T follicular helper cell (primary cell): ENCODE measurements around the gene VPS54.
"Not testable (repeated sequence)": the region's sequence is repeated elsewhere in the genome, so short reads cannot be mapped to it uniquely, and the experiment has no call there.

ENCODE experiments used
- DNase-seq: peaks from one replicate; pipeline ENCODE4 v3.0.0-alpha.2; 2020; ENCODE audit warnings: low read depth

VPS54 gene

GRCh38 chr2:63994329-63995070 lies 24.7 kb downstream of the VPS54 start:
- DNase-seq, result not testable (repeated sequence)

- DNase-seq, result no peak
Measured at GRCh38 chr2:63993871-63994270, 25.4 kb downstream of the VPS54 start.

- not testable (repeated sequence) for DNase-seq
Measured at GRCh38 chr2:63993130-63993584, 26.1 kb downstream of the VPS54 start.

GRCh38 chr2:63992061-63992685 lies 27.1 kb downstream of the VPS54 start:
- no peak for DNase-seq

- DNase-seq, result not testable (repeated sequence)
Measured at GRCh38 chr2:63991173-63991999, 27.8 kb downstream of the VPS54 start.

GRCh38 chr2:63990072-63990471 lies 29.2 kb downstream of the VPS54 start:
- no peak for DNase-seq

GRCh38 chr2:63988842-63989436 lies 30.3 kb downstream of the VPS54 start:
- DNase-seq, result not testable (repeated sequence)

GRCh38 chr2:63984606-63985359 lies 34.4 kb downstream of the VPS54 start:
- DNase-seq, result no peak

GRCh38 chr2:63983986-63984605 lies 35.1 kb downstream of the VPS54 start:
- no peak for DNase-seq

- no peak for DNase-seq
Measured at GRCh38 chr2:63982335-63982734, 36.9 kb downstream of the VPS54 start.

GRCh38 chr2:63981702-63982103 lies 37.5 kb downstream of the VPS54 start:
- DNase-seq, result no peak

- no peak for DNase-seq
Measured at GRCh38 chr2:63980794-63981193, 38.4 kb downstream of the VPS54 start.

GRCh38 chr2:63977904-63978303 lies 41.3 kb downstream of the VPS54 start:
- DNase-seq, result no peak

GRCh38 chr2:63976125-63976510 lies 43.1 kb downstream of the VPS54 start:
- no peak for DNase-seq

- no peak for DNase-seq
Measured at GRCh38 chr2:63975437-63976124, 43.6 kb downstream of the VPS54 start.

GRCh38 chr2:63975036-63975435 lies 44.2 kb downstream of the VPS54 start:
- not testable (repeated sequence) for DNase-seq

GRCh38 chr2:63962186-63962585 lies 57.0 kb downstream of the VPS54 start:
- DNase-seq, result no peak

GRCh38 chr2:63950414-63950813 lies 68.8 kb downstream of the VPS54 start:
- DNase-seq, result no peak

- DNase-seq, result no peak
Measured at GRCh38 chr2:63942788-63943187, 76.4 kb downstream of the VPS54 start.

GRCh38 chr2:63932104-63932503 lies 87.1 kb downstream of the VPS54 start:
- not testable (repeated sequence) for DNase-seq
